Activated CD8-positive, alpha-beta memory T cell treated with anti-CD3 and anti-CD28 coated beads, Interleukin-2, amount 50 U/mL, for 1 hour (primary cell): Measurements from ENCODE around the gene BDKRB1.

Experiments
- DNase-seq: peaks from one replicate; pipeline ENCODE4 v3.0.0-alpha.2; 2020; ENCODE audit errors: extremely low read depth

BDKRB1 gene

GRCh38 chr14:96261772-96262655 is 6.0 kb downstream of the BDKRB1 start:
- DNase-seq: no peak

- no peak for DNase-seq
Observed at GRCh38 chr14:96263347-96264199, 7.6 kb downstream of the BDKRB1 start.

- DNase-seq: no peak
Observed at GRCh38 chr14:96264200-96264553, 8.2 kb downstream of the BDKRB1 start.

GRCh38 chr14:96264853-96265252 is 8.8 kb downstream of the BDKRB1 start:
- no peak for DNase-seq

- DNase-seq: no peak
Observed at GRCh38 chr14:96265383-96266095, 9.5 kb downstream of the BDKRB1 start.

GRCh38 chr14:96267336-96267735 is 11.3 kb downstream of the BDKRB1 start:
- no peak for DNase-seq

- DNase-seq: no peak
Observed at GRCh38 chr14:96267916-96268315, 11.9 kb downstream of the BDKRB1 start.

- DNase-seq: no peak
Observed at GRCh38 chr14:96268431-96269358, 12.7 kb downstream of the BDKRB1 start.

GRCh38 chr14:96269359-96269710 is 13.3 kb downstream of the BDKRB1 start:
- DNase-seq: no peak

- DNase-seq: no peak
Observed at GRCh38 chr14:96270565-96271420, 14.8 kb downstream of the BDKRB1 start.

GRCh38 chr14:96271421-96271762 is 15.4 kb downstream of the BDKRB1 start:
- DNase-seq: no peak

GRCh38 chr14:96272777-96273473 is 16.9 kb downstream of the BDKRB1 start:
- no peak for DNase-seq

GRCh38 chr14:96273629-96274028 is 17.6 kb downstream of the BDKRB1 start:
- DNase-seq: no peak

GRCh38 chr14:96274122-96274521 is 18.1 kb downstream of the BDKRB1 start:
- DNase-seq: no peak

GRCh38 chr14:96274543-96274942 is 18.5 kb downstream of the BDKRB1 start:
- no peak for DNase-seq

- peak; percentile 11 for DNase-seq
Observed at GRCh38 chr14:96275177-96276112, 19.4 kb downstream of the BDKRB1 start.

GRCh38 chr14:96277890-96278289 is 21.9 kb downstream of the BDKRB1 start:
- no peak for DNase-seq

GRCh38 chr14:96279564-96279963 is 23.6 kb downstream of the BDKRB1 start:
- no peak for DNase-seq

GRCh38 chr14:96280104-96280503 is 24.1 kb downstream of the BDKRB1 start:
- no peak for DNase-seq
